KOPT-K1 (cell line): Measurements from ENCODE around the gene LYPLAL1.
"Not testable (repeated sequence)": the region's sequence is repeated elsewhere in the genome, so short reads cannot be mapped to it uniquely, and the experiment has no call there.

ENCODE experiments used
- H3K27ac ChIP-seq: fragments of 200-600 bp; sonication (generic); 2 replicates; pipeline ENCODE4 v1.5.1; 2016; ENCODE audit warnings: antibody characterized with exemption, mild to moderate bottlenecking, low read depth, low read length; ENCODE audit not compliant: poor library complexity, severe bottlenecking
- H3K36me3 ChIP-seq: fragments of 200-600 bp; sonication (generic); 2 replicates; pipeline ENCODE4 v1.5.1; 2017; ENCODE audit warnings: antibody characterized with exemption, mild to moderate bottlenecking, low read length, moderate library complexity; ENCODE audit not compliant: insufficient read depth
- H3K9me3 ChIP-seq: fragments of 200-600 bp; sonication (generic); 2 replicates; pipeline ENCODE4 v1.5.1; 2017; ENCODE audit warnings: antibody characterized with exemption, low read length, mild to moderate bottlenecking; ENCODE audit not compliant: insufficient read depth, poor library complexity, severe bottlenecking

LYPLAL1 gene

DNA sequence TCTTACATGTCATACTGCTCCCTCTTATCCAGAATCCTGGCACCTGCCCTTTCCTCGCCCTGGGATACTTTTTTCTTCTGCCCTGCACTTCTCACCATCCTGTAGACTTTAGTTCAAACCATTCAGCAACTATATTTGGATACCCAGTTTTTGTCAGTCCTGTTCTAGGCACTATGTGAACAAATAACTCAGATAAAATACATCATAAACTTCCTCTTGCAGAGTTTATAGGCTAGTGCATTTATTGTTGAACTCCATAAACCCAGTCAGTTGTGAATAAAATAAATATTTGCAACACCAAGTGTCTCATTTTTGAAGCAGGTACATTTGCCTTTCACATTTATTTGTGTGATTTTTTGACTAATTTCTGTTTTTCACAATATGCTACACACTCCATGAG lies 4.3 kb downstream of the LYPLAL1 start:
- Histone ChIP-seq H3K36me3 (peaks cover 18% of the 10 kb centered on the region), H3K27ac (no peak overlapping the region), H3K9me3 (no peaks in the 10 kb centered on the region)

DNA sequence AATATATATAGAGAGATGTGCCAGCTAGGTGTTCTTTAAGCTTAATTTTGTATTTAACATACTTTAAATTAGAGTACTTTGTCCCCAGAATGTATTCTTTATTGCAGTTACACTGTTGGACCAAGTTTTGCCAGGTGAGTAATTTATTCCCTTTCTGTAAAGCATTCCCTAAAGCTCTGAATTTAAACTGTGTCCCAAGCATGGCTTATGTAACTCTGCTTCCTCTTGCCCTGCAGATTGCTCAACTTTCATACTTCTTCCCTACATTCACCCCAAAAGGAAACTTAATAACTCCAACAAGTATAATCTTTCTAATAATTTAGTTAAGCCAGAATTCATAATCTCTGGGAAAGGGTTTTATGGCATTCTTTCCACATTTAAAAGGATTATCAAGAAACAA lies 5.6 kb downstream of the LYPLAL1 start:
- H3K9me3 ChIP-seq, result peaks cover 5% of the 10 kb centered on the region
- peaks cover 18% of the 10 kb centered on the region for H3K36me3 ChIP-seq
- no peak overlapping the region for H3K27ac ChIP-seq

DNA sequence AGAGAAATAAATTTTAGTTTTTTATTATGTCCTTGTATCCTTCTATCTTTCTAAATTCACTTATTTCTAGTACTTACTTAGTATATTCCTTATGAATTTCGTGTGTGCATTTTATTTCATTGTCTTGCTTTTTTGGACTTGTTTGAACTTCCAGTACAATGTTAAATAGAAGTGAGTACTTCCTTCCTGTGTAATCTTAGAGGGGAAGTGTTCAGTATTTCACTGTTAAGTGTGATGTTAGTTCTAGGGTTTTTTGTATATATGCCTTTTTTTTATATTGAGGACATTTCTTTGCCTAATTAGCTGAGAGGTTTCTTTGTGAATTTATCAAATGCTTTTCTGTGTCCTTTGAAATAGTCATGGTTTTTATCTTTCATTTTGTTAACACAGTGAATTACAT lies 10.7 kb downstream of the LYPLAL1 start:
- no peak overlapping the region for H3K27ac ChIP-seq
- peaks cover 10% of the 10 kb centered on the region for H3K9me3 ChIP-seq
- peaks cover 26% of the 10 kb centered on the region for H3K36me3 ChIP-seq

DNA sequence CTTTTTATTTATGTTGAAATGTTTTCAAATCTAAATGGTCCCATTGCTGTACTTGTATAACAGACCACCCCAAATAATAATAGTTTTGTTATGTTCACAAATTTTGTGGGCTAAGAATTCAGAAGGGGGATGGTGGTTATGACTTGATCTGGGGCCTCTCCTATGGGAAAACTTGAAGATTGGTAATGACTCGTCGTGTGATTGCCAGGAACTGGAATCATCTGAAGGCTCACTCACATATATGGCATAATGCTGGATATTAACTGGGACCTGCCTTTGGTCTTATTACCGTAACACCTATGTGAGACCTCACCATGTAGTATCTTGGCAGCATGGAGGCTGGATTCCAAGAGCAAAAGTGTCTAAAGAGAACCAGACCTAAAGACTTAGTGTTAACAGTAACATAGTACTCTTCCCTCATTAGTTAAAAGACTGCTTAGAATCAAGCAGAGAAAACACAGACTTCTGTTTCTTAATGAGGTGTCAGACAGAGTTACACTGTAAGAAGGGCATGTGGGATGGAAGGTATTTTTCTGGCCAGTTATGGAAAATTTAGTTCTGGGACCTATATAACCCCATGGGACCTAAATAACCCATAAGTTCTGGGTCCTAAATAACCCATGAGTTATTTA lies 11.9 kb downstream of the LYPLAL1 start:
- no peak overlapping the region for H3K27ac ChIP-seq
- peaks cover 10% of the 10 kb centered on the region for H3K9me3 ChIP-seq
- H3K36me3 ChIP-seq, result peaks cover 17% of the 10 kb centered on the region

DNA sequence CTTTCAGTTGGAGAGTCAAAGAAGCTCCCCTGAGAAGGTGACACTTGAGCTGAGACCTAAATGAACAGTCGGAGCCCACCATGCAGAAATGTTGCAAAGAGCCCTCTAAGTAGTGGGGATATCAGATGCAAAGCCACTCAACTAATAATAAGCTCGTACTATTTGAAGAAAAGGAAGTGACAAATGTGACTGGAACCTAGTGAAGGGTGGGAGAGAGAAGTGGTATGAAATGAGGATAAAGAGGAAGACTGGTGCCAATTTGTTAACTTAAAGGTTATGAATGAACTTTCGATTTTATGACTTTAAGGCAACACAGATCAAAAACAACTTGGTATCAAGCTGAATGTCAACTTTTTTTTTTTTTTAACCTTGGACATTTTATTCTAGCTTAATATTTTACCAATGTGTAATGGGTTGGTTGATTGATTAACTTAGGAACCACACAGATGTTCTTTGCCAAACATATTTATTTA lies 14.7 kb downstream of the LYPLAL1 start:
- peaks cover 12% of the 10 kb centered on the region; the same call in 1 of the 2 replicates for H3K36me3 ChIP-seq
- no peak overlapping the region for H3K27ac ChIP-seq
- H3K9me3 ChIP-seq, result peaks cover 10% of the 10 kb centered on the region

DNA sequence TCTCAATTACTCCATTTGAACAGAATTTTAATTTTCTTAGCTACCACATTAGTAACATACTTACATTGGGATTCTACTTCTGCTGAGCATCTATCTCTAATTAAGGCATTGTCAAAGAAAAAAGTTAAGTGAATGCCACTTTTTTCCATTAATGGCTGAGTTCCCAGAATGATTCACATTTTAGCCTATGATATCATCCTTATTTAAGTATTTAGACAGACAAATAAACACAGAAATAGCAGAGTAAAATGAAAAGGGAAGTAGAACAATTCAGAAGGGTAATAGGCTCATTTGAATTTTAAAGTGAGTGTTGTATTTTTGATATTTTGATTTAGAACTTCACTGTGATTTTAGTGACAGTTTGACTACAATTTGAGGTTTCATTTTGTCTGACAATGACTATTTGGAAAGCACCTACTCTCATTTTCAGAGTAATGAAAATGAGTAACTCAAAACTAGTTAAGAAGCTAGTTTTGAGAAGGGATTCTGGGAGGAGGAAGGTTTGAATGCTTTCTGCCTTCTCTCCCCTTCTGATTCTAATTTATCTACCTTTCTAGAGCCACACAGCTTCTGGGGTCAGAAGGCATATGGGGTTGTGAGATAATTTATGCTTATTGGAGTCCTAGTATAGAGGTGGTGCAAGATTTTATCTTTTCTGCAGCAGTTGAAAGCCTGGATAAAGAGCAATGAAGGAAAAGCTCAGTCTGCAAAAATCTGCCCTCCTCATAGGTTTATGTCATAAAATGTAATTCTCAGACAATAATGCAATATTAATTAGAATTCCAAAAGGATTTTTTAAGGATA lies 15.5 kb downstream of the LYPLAL1 start:
- no peak overlapping the region for H3K27ac ChIP-seq

DNA sequence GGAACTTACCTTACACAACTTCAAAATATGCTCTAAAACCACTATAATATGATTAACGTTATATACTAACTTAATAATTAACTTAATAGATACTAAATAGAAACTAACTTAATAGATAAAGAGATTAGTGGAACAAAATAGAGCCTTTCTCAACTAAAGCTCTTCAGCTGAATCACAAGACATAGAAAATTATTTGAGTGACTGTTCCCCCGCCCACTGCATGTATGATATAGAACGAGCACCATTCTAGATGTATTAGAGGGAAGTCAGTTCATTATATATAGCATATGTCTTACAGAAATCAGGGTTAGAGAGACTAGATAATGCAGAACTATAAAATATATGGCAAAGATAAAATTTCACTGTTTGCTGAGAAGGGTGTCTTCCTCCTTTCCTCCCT lies 16.3 kb downstream of the LYPLAL1 start:
- H3K36me3 ChIP-seq, result peaks cover 14% of the 10 kb centered on the region; the same call in 1 of the 2 replicates
- no peak overlapping the region for H3K27ac ChIP-seq
- H3K9me3 ChIP-seq, result no peaks in the 10 kb centered on the region

More for the DNA sequence above, 15.5 kb downstream of the LYPLAL1 start:
- Histone ChIP-seq H3K9me3 (peaks cover 5% of the 10 kb centered on the region), H3K36me3 (peaks cover 13% of the 10 kb centered on the region; the same call in 1 of the 2 replicates)

DNA sequence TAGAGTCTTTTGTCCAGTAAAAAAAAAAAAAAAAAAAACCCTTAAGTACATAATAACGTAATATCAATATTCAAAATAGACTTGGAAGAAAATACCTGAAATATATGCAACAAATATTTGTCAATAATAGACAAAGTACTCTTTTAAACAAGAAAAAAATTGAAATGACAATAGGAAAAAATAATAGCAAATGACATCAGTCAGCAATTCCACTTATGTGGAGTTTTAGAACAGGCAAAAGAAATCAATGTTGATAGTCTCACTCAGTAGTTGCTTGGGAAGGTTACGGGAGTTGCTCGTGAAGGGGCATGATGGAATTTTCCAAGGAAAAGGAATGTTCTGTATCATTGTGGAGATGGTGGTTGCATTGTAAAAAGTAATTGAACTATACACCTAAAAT lies 16.9 kb downstream of the LYPLAL1 start:
- Histone ChIP-seq H3K27ac (no peak overlapping the region), H3K9me3 (no peaks in the 10 kb centered on the region), H3K36me3 (peaks cover 11% of the 10 kb centered on the region; the same call in 1 of the 2 replicates)

DNA sequence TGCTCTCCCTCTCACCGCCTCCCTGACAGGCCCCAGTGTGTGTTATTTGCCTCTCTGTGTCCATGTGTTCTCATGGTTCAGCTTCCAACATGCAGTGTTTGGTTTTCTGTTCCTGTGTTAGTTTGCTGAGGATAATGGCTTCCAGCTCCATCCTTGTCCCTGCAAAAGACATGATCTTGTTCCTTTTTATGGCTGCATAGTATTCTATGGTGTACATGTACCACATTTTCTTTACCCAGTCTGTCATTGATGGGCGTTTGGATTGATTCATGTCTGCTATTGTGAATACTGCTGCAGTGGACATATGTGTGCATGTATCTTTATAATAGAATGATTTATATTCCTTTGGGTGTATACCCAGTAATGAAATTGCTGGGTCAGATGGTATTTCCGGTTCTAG lies 22.2 kb downstream of the LYPLAL1 start:
- H3K27ac ChIP-seq, H3K9me3 ChIP-seq: not testable (repeated sequence)
- H3K36me3 ChIP-seq, result peaks cover 17% of the 10 kb centered on the region

DNA sequence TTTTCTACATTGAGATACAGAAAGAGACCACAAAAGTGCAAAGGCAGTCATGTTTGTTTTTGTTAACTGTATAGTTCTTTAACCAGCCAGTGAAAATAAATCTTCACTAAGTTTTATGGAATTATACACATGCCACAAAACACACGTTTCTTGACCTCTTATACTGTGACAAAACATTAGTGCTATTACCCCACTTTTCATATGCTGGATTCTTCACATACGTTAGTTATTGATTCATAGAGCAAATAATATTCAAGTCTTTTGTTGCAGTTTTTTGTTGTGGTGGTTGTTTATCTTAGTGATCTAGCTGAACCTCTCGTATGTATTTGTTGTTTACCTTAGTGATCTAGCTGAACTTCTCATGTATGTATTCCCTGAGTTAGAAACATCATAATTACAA lies 28.0 kb downstream of the LYPLAL1 start:
- no peak overlapping the region for H3K27ac ChIP-seq
- no peaks in the 10 kb centered on the region; the same call in 1 of the 2 replicates for H3K36me3 ChIP-seq
- no peaks in the 10 kb centered on the region for H3K9me3 ChIP-seq

DNA sequence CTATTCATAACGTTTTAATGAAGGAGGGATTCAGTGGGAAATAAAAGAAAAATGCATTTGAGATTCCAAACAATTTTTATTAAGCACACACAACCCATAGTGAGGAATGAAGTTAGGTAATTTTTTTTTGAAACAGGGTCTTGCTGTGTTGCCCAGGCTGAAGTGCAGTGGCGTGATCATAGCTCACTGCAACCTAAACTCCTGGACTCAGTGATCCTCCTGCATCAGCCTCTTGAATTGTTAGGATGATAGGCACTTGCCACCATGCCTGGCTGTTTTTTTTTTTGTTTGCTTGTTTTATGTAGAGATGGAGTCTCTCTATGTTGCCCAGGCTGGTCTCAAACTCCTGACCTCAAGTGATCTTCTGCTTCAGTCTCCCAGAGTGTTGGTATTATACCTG lies 28.9 kb downstream of the LYPLAL1 start:
- Histone ChIP-seq H3K9me3 (no peaks in the 10 kb centered on the region), H3K27ac (no peak overlapping the region), H3K36me3 (no peaks in the 10 kb centered on the region; the same call in 1 of the 2 replicates)

DNA sequence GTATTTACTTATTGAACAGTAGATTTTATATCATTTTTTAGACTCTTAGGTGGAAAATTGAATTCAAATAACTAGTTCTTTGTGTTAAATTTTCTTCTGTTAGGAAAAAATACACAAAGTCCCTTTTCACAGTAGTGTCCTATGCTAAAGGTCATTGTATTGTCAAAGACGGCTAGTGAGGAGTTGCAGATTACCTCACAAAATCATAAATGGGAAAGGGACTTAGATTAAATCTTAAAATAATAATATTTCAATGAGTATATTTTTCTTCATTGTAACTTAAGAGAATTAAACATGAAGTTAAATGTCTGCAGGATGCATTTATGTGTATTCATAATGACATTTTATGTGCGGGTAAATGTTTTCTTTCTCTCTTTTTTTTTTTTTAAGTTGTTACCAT lies 32.7 kb downstream of the LYPLAL1 start:
- Histone ChIP-seq H3K27ac (no peak overlapping the region), H3K36me3 (peaks cover 5% of the 10 kb centered on the region), H3K9me3 (no peaks in the 10 kb centered on the region)

DNA sequence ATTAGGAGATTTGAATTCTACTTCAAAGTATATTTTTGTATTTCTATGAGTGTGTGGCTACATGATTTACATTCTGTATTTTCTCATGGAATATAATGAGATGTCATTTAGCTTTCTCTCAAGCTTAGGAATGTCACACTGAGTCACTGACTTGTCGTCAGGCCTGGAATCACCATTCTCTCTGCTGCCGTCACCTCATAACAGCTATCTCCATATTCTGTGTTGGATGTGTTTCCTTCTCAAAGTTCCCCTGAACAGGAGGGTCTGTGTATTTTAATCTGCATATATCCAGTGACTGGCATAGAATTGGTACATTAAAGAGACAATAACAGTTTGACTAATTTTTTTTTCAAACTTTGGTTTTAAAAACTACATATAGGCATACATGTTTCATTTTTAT lies 35.9 kb downstream of the LYPLAL1 start:
- no peak overlapping the region for H3K27ac ChIP-seq
- H3K9me3 ChIP-seq, result no peaks in the 10 kb centered on the region
- H3K36me3 ChIP-seq, result peaks cover 18% of the 10 kb centered on the region

DNA sequence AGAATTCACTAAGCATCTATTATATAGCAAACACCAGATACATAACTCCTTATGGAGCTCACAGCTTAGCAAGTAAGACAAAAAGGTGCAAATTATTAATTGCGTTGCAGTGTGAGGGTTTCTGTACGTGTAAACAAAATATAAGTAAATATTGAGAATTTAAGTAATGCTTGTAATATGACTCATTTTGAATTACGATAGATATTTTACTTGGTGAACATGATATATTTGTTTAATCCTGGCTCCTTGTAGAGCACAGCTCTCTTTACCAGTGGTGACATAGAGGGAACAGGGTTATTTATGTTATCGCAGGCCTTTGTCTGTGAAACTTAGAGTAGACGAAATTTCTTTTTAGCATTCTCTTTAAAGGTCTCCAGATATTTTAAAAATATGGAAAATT lies 36.4 kb downstream of the LYPLAL1 start:
- peaks cover 18% of the 10 kb centered on the region for H3K36me3 ChIP-seq
- no peaks in the 10 kb centered on the region for H3K9me3 ChIP-seq
- no peak overlapping the region for H3K27ac ChIP-seq

DNA sequence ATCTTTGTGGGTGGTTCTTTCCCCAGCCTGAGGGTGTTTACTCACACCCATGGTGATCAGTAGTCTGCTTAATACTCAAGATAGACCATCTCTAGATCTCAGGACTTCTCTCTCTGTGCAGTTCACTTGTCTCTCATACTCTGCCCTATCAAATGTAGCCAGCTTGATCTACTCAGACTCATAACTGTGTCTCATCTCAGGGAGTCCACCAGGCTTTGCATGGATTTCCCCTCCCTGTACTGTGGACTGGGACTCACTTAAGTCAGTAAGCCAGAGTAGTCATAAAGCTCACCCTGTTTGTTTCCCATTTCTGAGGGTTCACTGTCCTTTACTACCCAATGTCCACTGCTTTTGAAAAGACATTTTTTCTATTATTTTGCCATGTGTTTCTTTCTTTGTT lies 41.8 kb downstream of the LYPLAL1 start:
- Histone ChIP-seq H3K36me3 (peaks cover 23% of the 10 kb centered on the region), H3K27ac (no peak overlapping the region), H3K9me3 (no peaks in the 10 kb centered on the region)
